ENCODE results near the gene PADI2. TPM values are rescaled to one million over a fixed set of nuclear protein-coding genes. Genes with fewer than 3 reads are reported as not detected.

The PADI2 gene
- total RNA-seq, 1 experiment from 2014 or later = 3.0 TPM

- H2BK15ac ChIP-seq (ENCODE audit: low read depth, low read length) = no peak overlapping the region
- TF ChIP-seq, protein P1, sequence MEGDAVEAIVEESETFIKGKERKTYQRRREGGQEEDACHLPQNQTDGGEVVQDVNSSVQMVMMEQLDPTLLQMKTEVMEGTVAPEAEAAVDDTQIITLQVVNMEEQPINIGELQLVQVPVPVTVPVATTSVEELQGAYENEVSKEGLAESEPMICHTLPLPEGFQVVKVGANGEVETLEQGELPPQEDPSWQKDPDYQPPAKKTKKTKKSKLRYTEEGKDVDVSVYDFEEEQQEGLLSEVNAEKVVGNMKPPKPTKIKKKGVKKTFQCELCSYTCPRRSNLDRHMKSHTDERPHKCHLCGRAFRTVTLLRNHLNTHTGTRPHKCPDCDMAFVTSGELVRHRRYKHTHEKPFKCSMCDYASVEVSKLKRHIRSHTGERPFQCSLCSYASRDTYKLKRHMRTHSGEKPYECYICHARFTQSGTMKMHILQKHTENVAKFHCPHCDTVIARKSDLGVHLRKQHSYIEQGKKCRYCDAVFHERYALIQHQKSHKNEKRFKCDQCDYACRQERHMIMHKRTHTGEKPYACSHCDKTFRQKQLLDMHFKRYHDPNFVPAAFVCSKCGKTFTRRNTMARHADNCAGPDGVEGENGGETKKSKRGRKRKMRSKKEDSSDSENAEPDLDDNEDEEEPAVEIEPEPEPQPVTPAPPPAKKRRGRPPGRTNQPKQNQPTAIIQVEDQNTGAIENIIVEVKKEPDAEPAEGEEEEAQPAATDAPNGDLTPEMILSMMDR (conservative IDR thresholded peaks at IDR 0.05) = no peak
- Mint-ChIP-seq H3K27me3 (ENCODE audit: low read depth) (peaks cover 19% of the 10 kb centered on the region), H3K36me3 (ENCODE audit: insufficient read depth in 1 of 3, low read depth in 3 of 3) (no peaks in the 10 kb centered on the region; a peak in 1 of 7 replicates), H3K4me3 (no peak overlapping the region), H3K9me3 (no peaks in the 10 kb centered on the region), H3K4me1 (peaks cover 9 to 10% of the 10 kb centered on the region in 2 experiments), H3K27ac (no peak overlapping the region)
- H3K27me3 ChIP-seq (ENCODE audit: insufficient read depth, low read length) = no peaks in the 10 kb centered on the region
- no peak overlapping the region for H2AK5ac ChIP-seq (ENCODE audit: insufficient read length, low read length)
- H2BK20ac ChIP-seq (ENCODE audit: low read depth, low read length, poor library complexity, severe bottlenecking) = no peak overlapping the region
- no peak overlapping the region for H3K56ac ChIP-seq (ENCODE audit: insufficient read length, low read depth, low read length)
- H4K91ac ChIP-seq (ENCODE audit: insufficient read length, low read depth, low read length) = no peak overlapping the region
- H3K9ac ChIP-seq (ENCODE audit: extremely low read depth, insufficient read length, low read length) = no peak overlapping the region
- H3K79me2 ChIP-seq (ENCODE audit: insufficient read depth, low read length) = no peaks in the 10 kb centered on the region
- no peak overlapping the region for H4K8ac ChIP-seq (replicated peaks; ENCODE audit: insufficient read length, low read depth, low read length)
- no peak overlapping the region for H3K4ac ChIP-seq (ENCODE audit: low read depth, low read length)
- H3T11ph ChIP-seq (ENCODE audit: low read length) = no peak overlapping the region
- H2BK120ac ChIP-seq (ENCODE audit: low read depth, low read length, poor library complexity, severe bottlenecking) = no peak overlapping the region
- no peaks in the 10 kb centered on the region for H4K20me1 ChIP-seq (ENCODE audit: control insufficient read depth, insufficient read depth, insufficient read length)
- H3K9me3 ChIP-seq (ENCODE audit: control insufficient read depth, low read depth, low read length) = no peaks in the 10 kb centered on the region
- H3K14ac ChIP-seq (ENCODE audit: insufficient read depth, low read length) = no peak overlapping the region
- WGBS (ENCODE audit: extremely low coverage, insufficient read length, low lambda C conversion rate) = no CpG with 5 or more reads among the region's 5 CpGs
- H3K23me2 ChIP-seq (ENCODE audit: insufficient read length, low read depth, low read length, poor library complexity, severe bottlenecking) = no peaks in the 10 kb centered on the region
- H2AFZ ChIP-seq (ENCODE audit: low read length) = no peak overlapping the region
- H3K4me2 ChIP-seq (ENCODE audit: insufficient read depth, insufficient read length, low read length) = no peak overlapping the region
- no peak overlapping the region for H3K18ac ChIP-seq (ENCODE audit: insufficient read length, low read depth, low read length)
- H2BK12ac ChIP-seq (ENCODE audit: insufficient read length, low read depth, low read length) = no peak overlapping the region
- 0 out of 2 replicates have a peak, but pooled peaks cover 4% of the 10 kb centered on the region for H3K4me1 ChIP-seq (ENCODE audit: insufficient read depth, low read length)
- H3K23ac ChIP-seq (ENCODE audit: insufficient read length, low read depth, low read length) = no peak overlapping the region
- no peak for DNase-seq
- no peak overlapping the region for H2BK5ac ChIP-seq (ENCODE audit: insufficient read length, low read length)
- no peak overlapping the region for H3K27ac ChIP-seq (ENCODE audit: insufficient read length, low read depth, low read length)
- H4K5ac ChIP-seq (ENCODE audit: insufficient read length, low read depth, low read length) = no peak overlapping the region
- no peaks in the 10 kb centered on the region for H3K79me1 ChIP-seq (ENCODE audit: insufficient read depth, low read depth, low read length, poor library complexity, severe bottlenecking)
Observed at GRCh38 chr1:17167786-17168090, 48.5 kb upstream of the PADI2 start.
